Left forelimb (tissue), 1 donor: ENCODE measurements around the gene AP2B1.
"Not testable (repeated sequence)": the region's sequence is repeated elsewhere in the genome, so short reads cannot be mapped to it uniquely, and the experiment has no call there.

Source experiments
- DNase-seq: peaks from one replicate; pipeline ENCODE4 v3.0.0-alpha.2; 2018; ENCODE audit warnings: low spot score

Gene AP2B1

GRCh38 chr17:35587074-35587961 is at the start of gene AP2B1:
TSS of gene AP2B1 (plus strand) at chr17:35587322. CDS start at chr17:35594031, 6,709 bp downstream.
- peak; percentile 99 for DNase-seq

- no peak for DNase-seq
Measured at GRCh38 chr17:35537601-35538141, 49.5 kb upstream of the AP2B1 start, which contains the start of gene SLFN12L. TSS of gene SLFN12L (minus strand) at chr17:35537678. CDS start at chr17:35522364, 15,314 bp downstream.

- DNase-seq, result no peak
Measured at GRCh38 chr17:35539659-35540026, 47.5 kb upstream of the AP2B1 start.

GRCh38 chr17:35540589-35541404 is 46.3 kb upstream of the AP2B1 start:
- no peak for DNase-seq

GRCh38 chr17:35541434-35541833 is 45.7 kb upstream of the AP2B1 start:
- no peak for DNase-seq

GRCh38 chr17:35542990-35543389 is 44.1 kb upstream of the AP2B1 start:
- DNase-seq, result no peak

- DNase-seq, result no peak
Measured at GRCh38 chr17:35543856-35544255, 43.3 kb upstream of the AP2B1 start.

GRCh38 chr17:35545150-35545549 is 42.0 kb upstream of the AP2B1 start:
- DNase-seq, result no peak

- DNase-seq, result no peak
Measured at GRCh38 chr17:35546487-35546886, 40.6 kb upstream of the AP2B1 start.

GRCh38 chr17:35548208-35548810 is 38.8 kb upstream of the AP2B1 start:
- no peak for DNase-seq

GRCh38 chr17:35548978-35549377 is 38.1 kb upstream of the AP2B1 start:
- no peak for DNase-seq

GRCh38 chr17:35553310-35553709 is 33.8 kb upstream of the AP2B1 start:
- no peak for DNase-seq

GRCh38 chr17:35554668-35555067 is 32.5 kb upstream of the AP2B1 start:
- no peak for DNase-seq

- DNase-seq, result no peak
Measured at GRCh38 chr17:35555691-35556090, 31.4 kb upstream of the AP2B1 start.

GRCh38 chr17:35557353-35557752 is 29.8 kb upstream of the AP2B1 start:
- no peak for DNase-seq

- DNase-seq, result no peak
Measured at GRCh38 chr17:35559495-35560210, 27.5 kb upstream of the AP2B1 start.

GRCh38 chr17:35560703-35561102 is 26.4 kb upstream of the AP2B1 start, which contains the start of gene SLFN14:
TSS of gene SLFN14 (minus strand) at chr17:35560819. CDS start at chr17:35558062, 2,757 bp downstream.
- DNase-seq, result no peak

GRCh38 chr17:35563181-35563580 is 23.9 kb upstream of the AP2B1 start:
- DNase-seq, result not testable (repeated sequence)

GRCh38 chr17:35566968-35567367 is 20.2 kb upstream of the AP2B1 start:
- no peak for DNase-seq

GRCh38 chr17:35568561-35568960 is 18.6 kb upstream of the AP2B1 start:
- DNase-seq, result no peak

GRCh38 chr17:35569405-35569804 is 17.7 kb upstream of the AP2B1 start:
- DNase-seq, result no peak
